DOHH2 (cell line): ENCODE results near the gene KMT2C.

Experiments
- H3F3A ChIP-seq: fragments of 200-600 bp; sonication (generic), shearing (Covaris generic); 2 replicates; pipeline ENCODE4 v1.6.0; 2016; ENCODE audit warnings: antibody characterized with exemption, mild to moderate bottlenecking; ENCODE audit not compliant: control insufficient read depth, insufficient read depth
- H3K27ac ChIP-seq: fragments of 200-600 bp; sonication (generic); 2 replicates; pipeline ENCODE4 v1.5.1; 2014; ENCODE audit warnings: low read depth, mild to moderate bottlenecking, low read length, moderate library complexity
- H3K27me3 ChIP-seq: fragments of 200-600 bp; sonication (generic); 2 replicates; pipeline ENCODE4 v1.6.1; 2014; ENCODE audit warnings: mild to moderate bottlenecking, low read length, mixed read lengths; ENCODE audit not compliant: control insufficient read depth
- H3K36me3 ChIP-seq: fragments of 200-600 bp; sonication (generic); 2 replicates; pipeline ENCODE4 v1.6.1; 2014; ENCODE audit warnings: mild to moderate bottlenecking, low read length, moderate library complexity, mixed read lengths; ENCODE audit not compliant: control insufficient read depth
- H3K4me1 ChIP-seq: fragments of 200-600 bp; sonication (generic); 2 replicates; pipeline ENCODE4 v1.6.1; 2014; ENCODE audit warnings: mild to moderate bottlenecking, low read length, mixed read lengths; ENCODE audit not compliant: control insufficient read depth
- H3K4me2 ChIP-seq: fragments of 200-600 bp; sonication (generic); 2 replicates; pipeline ENCODE4 v1.6.0; 2014; ENCODE audit warnings: mild to moderate bottlenecking, low read length, moderate library complexity
- H3K4me3 ChIP-seq: fragments of 200-600 bp; sonication (generic); 2 replicates; pipeline ENCODE4 v1.5.1; 2014; ENCODE audit warnings: mild to moderate bottlenecking, low read length, mixed read lengths
- H3K79me2 ChIP-seq: fragments of 200-600 bp; sonication (generic); 2 replicates; pipeline ENCODE4 v1.6.1; 2014; ENCODE audit warnings: mild to moderate bottlenecking, low read length, mixed read lengths; ENCODE audit not compliant: control insufficient read depth
- H3K9me2 ChIP-seq: fragments of 200-600 bp; sonication (generic); replicated peaks from 2 replicates; pipeline ENCODE4 v1.6.1; 2014; ENCODE audit warnings: mild to moderate bottlenecking, low read length, mixed read lengths; ENCODE audit not compliant: control insufficient read depth
- H3K9me3 ChIP-seq: fragments of 200-600 bp; sonication (generic); 2 replicates; pipeline ENCODE4 v1.6.1; 2014; ENCODE audit warnings: antibody characterized with exemption, low read length, mixed read lengths; ENCODE audit not compliant: control insufficient read depth, insufficient read depth
- H4K20me1 ChIP-seq: fragments of 200-600 bp; sonication (generic); 2 replicates; pipeline ENCODE4 v1.6.0; 2014; ENCODE audit warnings: low read depth, mild to moderate bottlenecking, antibody characterized with exemption, low read length, moderate library complexity; ENCODE audit not compliant: control insufficient read depth, insufficient read depth
- EZH2phosphoT487 ChIP-seq: fragments of 200-600 bp; sonication (generic); IDR thresholded peaks from 2 replicates; pipeline ENCODE4 v1.6.1; 2017; ENCODE audit warnings: borderline replicate concordance, mild to moderate bottlenecking, antibody characterized with exemption, low read length, moderate library complexity, mixed read lengths
- TF ChIP-seq, protein P1 (sequence below): fragments of 200-600 bp; sonication (generic); IDR thresholded peaks from one replicate; pipeline ENCODE4 v1.5.1; 2014; ENCODE audit warnings: antibody characterized with exemption, mild to moderate bottlenecking, low read depth, low read length; ENCODE audit not compliant: poor library complexity, severe bottlenecking

The KMT2C gene

DNA sequence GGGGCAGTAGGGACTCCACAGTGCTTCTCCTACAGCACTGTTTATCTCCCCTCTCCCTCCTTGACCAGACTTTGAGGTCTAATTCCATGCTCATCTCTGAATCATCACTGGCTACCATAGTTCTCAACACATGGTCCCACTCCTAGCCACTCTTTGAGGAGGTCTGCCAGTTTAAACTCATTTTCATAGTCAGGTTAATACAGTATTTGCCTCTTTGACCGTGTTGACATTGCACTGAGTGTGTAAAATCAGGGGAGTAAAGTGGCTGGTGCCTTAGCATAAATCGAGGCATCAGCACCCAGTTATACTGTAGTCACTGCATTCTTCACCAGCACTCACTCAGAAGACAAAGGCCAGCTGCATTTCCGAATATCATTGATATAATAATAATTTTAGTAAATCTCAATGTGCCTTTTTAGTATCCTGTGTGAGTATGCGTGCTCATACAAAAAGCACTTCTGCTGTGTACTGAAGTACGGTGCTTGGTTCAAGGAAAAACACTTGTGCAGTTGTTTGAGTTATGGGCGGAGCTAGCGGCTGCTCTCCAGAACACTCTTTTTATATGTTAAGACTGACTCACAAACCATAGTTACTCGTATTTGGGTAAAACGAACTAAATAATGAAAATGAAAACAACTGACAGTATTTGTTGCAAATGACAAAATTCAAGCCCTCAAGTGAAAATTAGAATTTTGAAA, 320.6 kb downstream of the KMT2C start:
- Histone ChIP-seq H3K27me3 (no peaks in the 10 kb centered on the region), H3K9me3 (no peaks in the 10 kb centered on the region), H3F3A (no peaks in the 10 kb centered on the region), H3K4me2 (no peak overlapping the region), H3K27ac (no peak overlapping the region), H3K4me1 (no peaks in the 10 kb centered on the region), H3K36me3 (peaks cover 20% of the 10 kb centered on the region), H3K4me3 (no peak overlapping the region), H3K9me2 (no peaks in the 10 kb centered on the region), H3K79me2 (no peaks in the 10 kb centered on the region), H4K20me1 (no peaks in the 10 kb centered on the region)
- TF ChIP-seq, protein P1, sequence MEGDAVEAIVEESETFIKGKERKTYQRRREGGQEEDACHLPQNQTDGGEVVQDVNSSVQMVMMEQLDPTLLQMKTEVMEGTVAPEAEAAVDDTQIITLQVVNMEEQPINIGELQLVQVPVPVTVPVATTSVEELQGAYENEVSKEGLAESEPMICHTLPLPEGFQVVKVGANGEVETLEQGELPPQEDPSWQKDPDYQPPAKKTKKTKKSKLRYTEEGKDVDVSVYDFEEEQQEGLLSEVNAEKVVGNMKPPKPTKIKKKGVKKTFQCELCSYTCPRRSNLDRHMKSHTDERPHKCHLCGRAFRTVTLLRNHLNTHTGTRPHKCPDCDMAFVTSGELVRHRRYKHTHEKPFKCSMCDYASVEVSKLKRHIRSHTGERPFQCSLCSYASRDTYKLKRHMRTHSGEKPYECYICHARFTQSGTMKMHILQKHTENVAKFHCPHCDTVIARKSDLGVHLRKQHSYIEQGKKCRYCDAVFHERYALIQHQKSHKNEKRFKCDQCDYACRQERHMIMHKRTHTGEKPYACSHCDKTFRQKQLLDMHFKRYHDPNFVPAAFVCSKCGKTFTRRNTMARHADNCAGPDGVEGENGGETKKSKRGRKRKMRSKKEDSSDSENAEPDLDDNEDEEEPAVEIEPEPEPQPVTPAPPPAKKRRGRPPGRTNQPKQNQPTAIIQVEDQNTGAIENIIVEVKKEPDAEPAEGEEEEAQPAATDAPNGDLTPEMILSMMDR: no peak
- TF ChIP-seq EZH2phosphoT487: no peak

DNA sequence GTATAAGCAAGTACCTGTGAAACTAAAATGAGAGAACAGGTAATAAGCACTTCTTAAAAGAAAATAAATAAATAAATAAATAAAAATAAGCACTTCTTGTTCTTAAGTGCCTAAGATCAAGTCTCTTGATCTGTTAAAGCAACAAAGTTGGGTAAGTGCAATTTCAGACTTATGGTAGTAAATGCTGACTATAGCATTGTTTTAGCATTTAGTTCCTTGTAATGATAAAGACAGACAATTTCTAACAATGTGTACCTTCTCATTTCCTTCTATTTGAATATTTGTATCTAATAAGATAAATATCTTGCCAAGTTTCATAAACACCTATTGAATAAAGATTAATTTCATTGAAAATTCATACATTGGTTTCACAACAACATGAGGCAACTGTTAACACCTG, 323.0 kb downstream of the KMT2C start:
- H3K27me3 ChIP-seq: no peaks in the 10 kb centered on the region
- H3K4me1 ChIP-seq: no peaks in the 10 kb centered on the region
- no peak overlapping the region for H3K4me2 ChIP-seq
- TF ChIP-seq, protein P1: no peak
- no peak for TF ChIP-seq EZH2phosphoT487
- H3K9me3 ChIP-seq: no peaks in the 10 kb centered on the region
- H4K20me1 ChIP-seq: no peaks in the 10 kb centered on the region
- H3K36me3 ChIP-seq: no peaks in the 10 kb centered on the region; the same call in 1 of the 2 replicates
- no peaks in the 10 kb centered on the region for H3F3A ChIP-seq
- H3K79me2 ChIP-seq: no peaks in the 10 kb centered on the region
- H3K9me2 ChIP-seq: no peaks in the 10 kb centered on the region
- no peak overlapping the region for H3K27ac ChIP-seq
- no peak overlapping the region for H3K4me3 ChIP-seq

DNA sequence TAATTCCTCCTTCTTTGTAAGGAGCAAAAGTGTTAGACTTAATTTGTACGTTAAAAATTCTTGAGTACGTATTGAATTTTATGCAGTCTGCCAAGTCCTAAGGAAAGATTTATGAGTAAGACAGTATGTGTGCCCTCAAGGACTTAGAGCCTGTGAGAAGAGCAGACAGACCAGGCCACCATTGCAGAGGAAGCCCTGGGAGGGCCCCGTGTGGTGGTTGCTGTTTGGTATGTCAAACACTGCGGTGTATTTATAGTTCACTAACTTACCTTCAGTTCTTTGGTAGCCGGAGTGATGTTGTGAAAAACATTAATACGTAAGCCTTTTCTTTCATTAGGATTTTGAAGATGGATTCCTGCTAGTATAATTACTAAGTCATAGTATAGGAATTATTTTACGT, 327.4 kb downstream of the KMT2C start:
- Histone ChIP-seq H3K9me2 (no peaks in the 10 kb centered on the region), H3K27me3 (no peaks in the 10 kb centered on the region), H3K27ac (no peak overlapping the region), H3K79me2 (no peaks in the 10 kb centered on the region), H4K20me1 (no peaks in the 10 kb centered on the region), H3K9me3 (no peaks in the 10 kb centered on the region), H3K36me3 (no peaks in the 10 kb centered on the region), H3K4me1 (no peaks in the 10 kb centered on the region), H3K4me2 (no peak overlapping the region), H3K4me3 (no peak overlapping the region), H3F3A (no peaks in the 10 kb centered on the region)
- TF ChIP-seq EZH2phosphoT487: no peak
- TF ChIP-seq, protein P1: no peak

DNA sequence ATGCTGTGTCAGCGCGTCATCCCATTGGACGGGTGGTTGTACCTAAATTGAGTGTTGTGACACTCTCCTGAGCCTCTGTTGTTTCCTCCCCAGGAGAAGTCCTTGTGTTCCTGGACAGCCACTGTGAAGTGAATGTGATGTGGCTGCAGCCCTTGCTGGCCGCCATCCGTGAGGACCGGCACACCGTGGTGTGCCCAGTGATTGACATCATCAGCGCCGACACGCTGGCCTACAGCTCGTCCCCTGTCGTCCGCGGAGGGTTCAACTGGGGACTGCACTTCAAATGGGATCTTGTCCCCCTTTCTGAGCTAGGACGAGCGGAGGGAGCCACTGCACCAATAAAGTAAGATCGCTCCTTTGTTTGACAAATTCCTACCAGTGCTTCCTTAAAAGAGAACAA, 327.9 kb downstream of the KMT2C start:
- Histone ChIP-seq H3K27ac (no peak overlapping the region), H4K20me1 (no peaks in the 10 kb centered on the region), H3K4me3 (no peak overlapping the region), H3F3A (no peaks in the 10 kb centered on the region), H3K9me2 (no peaks in the 10 kb centered on the region), H3K79me2 (no peaks in the 10 kb centered on the region), H3K9me3 (no peaks in the 10 kb centered on the region), H3K4me2 (no peak overlapping the region), H3K36me3 (no peaks in the 10 kb centered on the region), H3K27me3 (no peaks in the 10 kb centered on the region), H3K4me1 (no peaks in the 10 kb centered on the region)
- no peak for TF ChIP-seq EZH2phosphoT487
- TF ChIP-seq, protein P1: no peak
